ENCODE data around the gene NLRP5.

NLRP5 gene

DNA sequence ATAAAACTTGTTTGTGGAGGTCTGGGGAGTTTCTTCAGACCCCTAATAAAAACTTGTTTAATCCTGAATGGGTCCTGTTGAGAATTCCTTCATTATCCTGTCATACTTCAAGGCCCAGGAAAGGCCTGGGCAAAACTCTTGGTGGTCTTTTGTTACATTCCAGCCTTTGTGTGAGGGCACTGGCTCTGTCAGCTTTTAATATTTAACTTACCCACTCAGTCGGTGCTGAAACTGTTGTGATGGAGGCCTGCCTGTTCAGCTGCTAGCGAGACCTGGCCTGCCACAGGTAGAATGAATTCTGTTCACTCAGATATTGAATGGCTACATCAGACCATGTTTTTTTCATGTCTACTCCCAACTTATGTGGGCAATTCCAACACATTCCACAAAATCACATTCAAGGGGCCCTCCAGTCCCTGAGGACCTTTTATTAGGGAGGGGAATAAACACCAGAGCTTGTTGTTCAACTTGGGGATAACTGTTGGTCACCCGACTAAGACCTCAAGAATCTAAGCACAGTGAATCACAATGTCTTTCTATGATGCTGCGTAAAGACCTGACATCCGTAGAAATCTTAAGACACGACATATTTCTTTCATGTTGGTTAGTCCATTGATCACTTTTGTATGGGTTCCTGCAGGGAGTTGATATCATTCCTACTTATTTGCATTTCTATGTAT is 26.4 kb upstream of the NLRP5 start:
- in situ Hi-C loops (cut with HindIII; ENCODE audit: low sequenced_read_pairs), result no loop called here
- H3K4me3 ChIP-seq (ENCODE audit: low read depth, low read length), result no peak overlapping the region
- no peak for DNase-seq (ENCODE audit: low read depth)
- TF ChIP-seq, protein P1, sequence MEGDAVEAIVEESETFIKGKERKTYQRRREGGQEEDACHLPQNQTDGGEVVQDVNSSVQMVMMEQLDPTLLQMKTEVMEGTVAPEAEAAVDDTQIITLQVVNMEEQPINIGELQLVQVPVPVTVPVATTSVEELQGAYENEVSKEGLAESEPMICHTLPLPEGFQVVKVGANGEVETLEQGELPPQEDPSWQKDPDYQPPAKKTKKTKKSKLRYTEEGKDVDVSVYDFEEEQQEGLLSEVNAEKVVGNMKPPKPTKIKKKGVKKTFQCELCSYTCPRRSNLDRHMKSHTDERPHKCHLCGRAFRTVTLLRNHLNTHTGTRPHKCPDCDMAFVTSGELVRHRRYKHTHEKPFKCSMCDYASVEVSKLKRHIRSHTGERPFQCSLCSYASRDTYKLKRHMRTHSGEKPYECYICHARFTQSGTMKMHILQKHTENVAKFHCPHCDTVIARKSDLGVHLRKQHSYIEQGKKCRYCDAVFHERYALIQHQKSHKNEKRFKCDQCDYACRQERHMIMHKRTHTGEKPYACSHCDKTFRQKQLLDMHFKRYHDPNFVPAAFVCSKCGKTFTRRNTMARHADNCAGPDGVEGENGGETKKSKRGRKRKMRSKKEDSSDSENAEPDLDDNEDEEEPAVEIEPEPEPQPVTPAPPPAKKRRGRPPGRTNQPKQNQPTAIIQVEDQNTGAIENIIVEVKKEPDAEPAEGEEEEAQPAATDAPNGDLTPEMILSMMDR (IDR thresholded peaks at IDR 0.05; ENCODE audit: low read depth, low read length, missing control alignments), result no peak

DNA sequence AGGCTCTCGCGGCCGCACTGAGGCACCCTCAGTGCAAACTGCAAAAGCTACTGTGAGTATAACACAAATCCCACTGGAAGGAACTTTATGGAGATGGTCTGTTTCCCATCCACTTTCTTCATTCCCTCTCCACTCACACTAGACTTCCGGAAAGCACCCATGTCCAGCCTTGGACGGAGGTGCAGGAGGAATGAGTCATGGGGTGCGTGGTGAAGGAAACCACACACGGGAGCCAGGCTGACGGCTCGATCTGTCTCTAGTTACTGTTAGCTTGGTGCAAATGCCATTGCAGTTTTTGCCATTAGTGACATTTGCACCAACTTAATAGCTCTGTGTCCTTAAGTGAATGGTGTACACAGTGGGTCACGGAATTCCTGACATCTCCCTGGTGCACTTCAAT is 24.4 kb upstream of the NLRP5 start:
- in situ Hi-C loops (cut with HindIII; ENCODE audit: low sequenced_read_pairs), result no loop called here
- TF ChIP-seq, protein P1 (IDR thresholded peaks at IDR 0.05; ENCODE audit: low read depth, low read length, missing control alignments), result no peak
- DNase-seq (ENCODE audit: low read depth), result no peak
- H3K4me3 ChIP-seq (ENCODE audit: low read depth, low read length), result no peak overlapping the region

- TF ChIP-seq, protein P1 (IDR thresholded peaks at IDR 0.05; ENCODE audit: low read depth, low read length, missing control alignments), result no peak
- in situ Hi-C loops (cut with HindIII; ENCODE audit: low sequenced_read_pairs), result no loop called here
- DNase-seq (ENCODE audit: low read depth), result no peak
- H3K4me3 ChIP-seq (ENCODE audit: low read depth, low read length), result no peak overlapping the region
These were observed 12.6 kb upstream of the NLRP5 start for GRCh38 chr19:55973982-55974381.

DNA sequence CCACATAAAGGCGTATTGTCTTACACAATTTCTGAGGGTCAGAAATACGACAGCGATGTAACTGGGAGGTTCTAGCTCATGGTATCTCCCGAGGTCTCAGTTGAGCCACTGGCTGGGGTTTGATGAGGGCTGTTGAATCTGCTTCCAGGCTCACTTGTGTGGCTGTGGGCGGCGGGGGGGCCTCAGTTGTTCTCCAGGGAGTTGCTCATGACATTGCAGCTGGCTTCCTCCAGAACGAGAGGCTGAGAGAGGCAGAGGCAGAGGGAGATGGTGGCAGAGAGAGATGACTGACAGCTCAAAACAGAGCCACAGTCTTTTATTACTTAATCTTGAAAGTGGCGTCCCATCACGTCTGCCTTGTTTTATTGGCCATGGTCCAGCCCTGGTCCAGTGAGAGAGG is 6.2 kb upstream of the NLRP5 start:
- no peak for DNase-seq (ENCODE audit: low read depth)
- TF ChIP-seq, protein P1 (IDR thresholded peaks at IDR 0.05; ENCODE audit: low read depth, low read length, missing control alignments), result no peak
- H3K4me3 ChIP-seq (ENCODE audit: low read depth, low read length), result no peak overlapping the region
- in situ Hi-C loops (cut with HindIII; ENCODE audit: low sequenced_read_pairs), result no loop called here

DNA sequence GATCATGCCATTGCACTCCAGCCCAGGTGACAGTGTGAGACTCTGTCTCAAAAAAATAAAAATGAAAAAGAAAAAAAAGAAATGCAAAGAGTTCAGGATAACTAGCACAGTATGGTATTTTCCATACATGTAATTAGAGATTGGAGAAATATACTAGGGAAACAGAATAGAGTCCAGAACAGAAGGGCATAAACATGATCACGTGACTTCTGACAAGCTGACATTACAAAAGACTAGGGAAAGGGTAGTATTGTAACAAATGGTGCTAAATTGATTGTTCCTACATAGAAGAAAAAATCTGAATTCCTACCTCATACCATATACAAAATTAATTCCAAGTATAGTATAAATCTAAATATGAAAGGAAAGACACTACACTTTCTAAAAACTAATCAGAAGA is 1.3 kb upstream of the NLRP5 start:
- in situ Hi-C loops (cut with HindIII; ENCODE audit: low sequenced_read_pairs), result no loop called here
- no peak for DNase-seq (ENCODE audit: low read depth)
- TF ChIP-seq, protein P1 (IDR thresholded peaks at IDR 0.05; ENCODE audit: low read depth, low read length, missing control alignments), result no peak
- H3K4me3 ChIP-seq (ENCODE audit: low read depth, low read length), result no peak overlapping the region

DNA sequence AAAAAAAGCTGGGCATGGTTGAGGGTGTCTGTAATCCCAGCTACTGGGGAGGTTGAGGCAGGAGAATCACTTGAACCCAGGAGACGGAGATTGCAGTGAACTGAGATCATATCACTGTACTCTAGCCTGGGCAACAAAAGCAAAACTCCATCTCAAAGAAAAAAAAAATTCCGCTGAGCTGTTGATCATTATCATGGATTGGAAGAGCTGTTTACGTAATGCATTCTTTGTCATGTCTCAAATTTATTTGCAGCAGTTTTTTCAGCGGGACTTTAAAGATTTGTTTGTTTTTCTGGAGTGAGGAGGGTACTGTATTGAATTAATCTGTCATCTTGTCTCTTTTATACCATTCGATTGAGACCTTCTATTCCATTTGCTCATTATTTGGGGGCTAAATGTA is 4.3 kb downstream of the NLRP5 start:
- TF ChIP-seq, protein P1 (IDR thresholded peaks at IDR 0.05; ENCODE audit: low read depth, low read length, missing control alignments), result no peak
- H3K4me3 ChIP-seq (ENCODE audit: low read depth, low read length), result no peak overlapping the region
- in situ Hi-C loops (cut with HindIII; ENCODE audit: low sequenced_read_pairs), result no loop called here
- DNase-seq (ENCODE audit: low read depth), result no peak

All from astrocyte of the cerebellum (primary cell).